Cardiac fibroblast (primary cell): ENCODE data around the gene ZNF678.
"Not testable (repeated sequence)": the region's sequence is repeated elsewhere in the genome, so short reads cannot be mapped to it uniquely, and the experiment has no call there.

Source experiments
- DNase-seq, 2 donors: peaks; one replicate each; pipeline versions ENCODE4 v3.0.0 to v3.0.0-alpha.2; 2010; ENCODE audit warnings: low read depth in 2 of 2
- H3K4me3 ChIP-seq, 2 donors: replicated peaks in 1 of 2; 1 replicate in 1 of 2; 2 replicates in 1 of 2; pipeline ENCODE4 v1.5.1; 2011; ENCODE audit warnings: low read depth in 2 of 2, low read length in 2 of 2, mild to moderate bottlenecking in 2 of 2, moderate library complexity in 1 of 2
- CTCF ChIP-seq: IDR thresholded peaks from one replicate; pipeline ENCODE4 v1.5.1; 2011; ENCODE audit warnings: low read depth, mild to moderate bottlenecking, low read length, inconsistent platforms

Gene ZNF678

GRCh38 chr1:227546059-227546458 is 17.3 kb upstream of the ZNF678 start:
- no peak overlapping the region for H3K4me3 ChIP-seq
- DNase-seq: no peak
- no peak for TF ChIP-seq CTCF

- no peak overlapping the region for H3K4me3 ChIP-seq
- DNase-seq: no peak
- TF ChIP-seq CTCF: no peak
These were observed 16.6 kb upstream of the ZNF678 start for GRCh38 chr1:227546598-227547309.

GRCh38 chr1:227547310-227548118 is 15.8 kb upstream of the ZNF678 start:
- H3K4me3 ChIP-seq: no peak overlapping the region
- no peak for TF ChIP-seq CTCF
- no peak for DNase-seq

GRCh38 chr1:227548119-227548397 is 15.3 kb upstream of the ZNF678 start:
- no peak overlapping the region for H3K4me3 ChIP-seq
- TF ChIP-seq CTCF: no peak
- no peak for DNase-seq

DNA sequence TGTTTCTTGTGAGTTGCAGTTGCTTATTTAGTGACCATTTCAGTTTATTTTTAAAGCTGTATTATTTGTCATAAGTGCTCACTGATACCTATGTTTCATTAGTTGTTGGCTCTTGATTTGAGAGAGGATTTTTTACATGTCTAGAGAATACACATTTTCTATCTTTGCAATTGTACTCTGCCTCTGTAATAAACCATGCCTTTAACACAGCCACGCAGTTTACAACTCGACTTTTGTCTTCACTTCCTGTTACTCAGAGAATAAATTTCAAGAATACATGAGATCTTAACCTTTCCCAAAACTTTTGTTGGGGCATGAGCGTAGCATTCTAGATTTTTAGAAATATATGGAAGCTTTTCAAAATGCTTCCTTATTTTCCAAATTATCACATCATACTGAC is 14.9 kb upstream of the ZNF678 start:
- TF ChIP-seq CTCF: no peak
- no peak for DNase-seq
- no peak overlapping the region for H3K4me3 ChIP-seq

GRCh38 chr1:227549892-227550291 is 13.5 kb upstream of the ZNF678 start:
- no peak for DNase-seq
- TF ChIP-seq CTCF: no peak

DNA sequence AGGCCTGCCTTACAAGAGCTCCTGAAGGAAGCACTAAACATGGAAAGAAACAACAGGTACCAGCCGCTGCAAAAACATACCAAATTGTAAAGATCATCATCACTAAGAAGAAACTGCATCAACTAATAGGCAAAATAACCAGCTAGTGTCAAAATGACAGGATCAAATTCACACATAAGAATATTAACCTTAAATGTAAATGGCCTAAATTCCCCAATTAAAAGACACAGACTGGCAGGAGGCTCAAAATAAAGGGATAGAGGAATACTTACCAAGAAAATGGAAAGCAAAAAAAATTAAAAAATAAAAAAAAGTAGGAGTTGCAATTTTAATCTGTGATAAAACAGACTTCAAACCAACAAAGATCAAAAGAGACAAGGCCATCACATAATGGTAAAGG is 11.5 kb upstream of the ZNF678 start:
- not testable (repeated sequence) for DNase-seq, H3K4me3 ChIP-seq

More at GRCh38 chr1:227549892-227550291, 13.5 kb upstream of the ZNF678 start:
- no peak overlapping the region for H3K4me3 ChIP-seq
